GM23338 (cell line): Measurements from ENCODE around the gene PER3. TPM values are rescaled to one million over a fixed set of nuclear protein-coding genes. Genes with fewer than 3 reads are reported as not detected.

Experiments
- ATAC-seq: fragments of 200-7000 bp; cut with Tn5 transposase; 3 replicates; pipeline ENCODE4 v1.9.1; 2020
- DNase-seq: peaks from one replicate; pipeline ENCODE4 v3.0.0-alpha.2; 2015; ENCODE audit warnings: low spot score
- H2AFZ ChIP-seq: fragments of 200-600 bp; sonication (generic); 2 replicates; pipeline ENCODE4 v1.8.0; 2016; ENCODE audit warnings: antibody characterized with exemption, mild to moderate bottlenecking, moderate library complexity
- H3F3A ChIP-seq: fragments of 200-600 bp; sonication (generic); replicated peaks from 2 replicates; pipeline ENCODE4 v1.8.0; 2017; ENCODE audit warnings: antibody characterized with exemption, mixed run types, low read depth
- H3K27ac ChIP-seq: fragments of 200-600 bp; sonication (generic); 2 replicates; pipeline ENCODE4 v1.6.1; 2016; ENCODE audit warnings: low read depth
- H3K27me3 ChIP-seq: fragments of 200-600 bp; sonication (generic); 2 replicates; pipeline ENCODE4 v1.8.0; 2016; ENCODE audit warnings: mild to moderate bottlenecking, mixed run types, moderate library complexity; ENCODE audit not compliant: insufficient read depth
- H3K36me3 ChIP-seq: fragments of 200-600 bp; sonication (generic); 2 replicates; pipeline ENCODE4 v1.8.0; 2016; ENCODE audit warnings: mild to moderate bottlenecking; ENCODE audit not compliant: insufficient read depth
- H3K4me1 ChIP-seq: fragments of 200-600 bp; sonication (generic); 2 replicates; pipeline ENCODE4 v1.8.0; 2016; ENCODE audit warnings: mild to moderate bottlenecking, moderate library complexity; ENCODE audit not compliant: insufficient read depth
- H3K4me2 ChIP-seq: fragments of 200-600 bp; sonication (generic); 2 replicates; pipeline ENCODE4 v1.7.1; 2017; ENCODE audit warnings: mixed run types
- H3K4me3 ChIP-seq: fragments of 200-600 bp; sonication (generic); 2 replicates; pipeline ENCODE4 v1.6.1; 2016; ENCODE audit warnings: mixed run types
- H3K79me2 ChIP-seq: fragments of 200-600 bp; sonication (generic); replicated peaks from 2 replicates; pipeline ENCODE4 v1.8.0; 2017; ENCODE audit warnings: mild to moderate bottlenecking; ENCODE audit not compliant: insufficient read depth
- H3K9me2 ChIP-seq: fragments of 200-600 bp; sonication (generic); 2 replicates; pipeline ENCODE4 v1.8.0; 2017; ENCODE audit not compliant: insufficient read depth
- H4K20me1 ChIP-seq: fragments of 200-600 bp; sonication (generic); replicated peaks from 2 replicates; pipeline ENCODE4 v1.8.0; 2017; ENCODE audit warnings: mild to moderate bottlenecking; ENCODE audit not compliant: insufficient read depth
- H3K27ac Mint-ChIP-seq: 2 replicates; pipeline ENCODE4 v1.8.0; 2020; ENCODE audit warnings: inconsistent platforms, mild to moderate bottlenecking, moderate library complexity, mixed read lengths
- H3K27me3 Mint-ChIP-seq: 3 replicates; pipeline ENCODE4 v1.8.0; 2022; ENCODE audit warnings: low read depth, mild to moderate bottlenecking, moderate library complexity, mixed read lengths, inconsistent platforms; ENCODE audit not compliant: insufficient read depth, poor library complexity
- H3K36me3 Mint-ChIP-seq: 3 replicates; pipeline ENCODE4 v1.8.0; 2021; ENCODE audit warnings: low read depth, mild to moderate bottlenecking, inconsistent platforms, moderate library complexity, mixed read lengths
- H3K4me1 Mint-ChIP-seq: 3 replicates; pipeline ENCODE4 v1.8.0; 2020; ENCODE audit warnings: mild to moderate bottlenecking, inconsistent platforms, mixed read lengths
- H3K4me3 Mint-ChIP-seq: 3 replicates; pipeline ENCODE4 v1.8.0; 2021; ENCODE audit warnings: moderate library complexity, mild to moderate bottlenecking, inconsistent platforms, mixed read lengths
- H3K9me3 Mint-ChIP-seq: 3 replicates; pipeline ENCODE4 v1.8.0; 2020; ENCODE audit warnings: moderate library complexity, mild to moderate bottlenecking, inconsistent platforms, mixed read lengths
- EZH2 ChIP-seq: fragments of 200-600 bp; sonication (generic); IDR thresholded peaks from one replicate; pipeline ENCODE4 v1.8.0; 2017; ENCODE audit warnings: antibody characterized with exemption, mild to moderate bottlenecking, low read depth; ENCODE audit not compliant: unreplicated experiment
- EZH2phosphoT487 ChIP-seq: fragments of 200-600 bp; sonication (generic); IDR thresholded peaks from one replicate; pipeline ENCODE4 v1.8.1; 2018; ENCODE audit warnings: antibody characterized with exemption; ENCODE audit not compliant: unreplicated experiment
- POLR2AphosphoS5 ChIP-seq: IDR thresholded peaks from 2 replicates; pipeline ENCODE4 v1.6.1; 2016; ENCODE audit warnings: antibody characterized with exemption, low read depth
- STAT1 ChIP-seq: IDR thresholded peaks from one replicate; pipeline ENCODE4 v1.6.1; 2016; ENCODE audit warnings: antibody characterized with exemption; ENCODE audit not compliant: unreplicated experiment
- ZNF114 ChIP-seq: fragments of 250-450 bp; sonication (Bioruptor Pico); IDR thresholded peaks from 2 replicates; pipeline ENCODE4 v1.5.0; 2020; ENCODE audit warnings: mild to moderate bottlenecking, moderate library complexity
- ZNF331 ChIP-seq: fragments of 250-450 bp; sonication (Bioruptor Pico); IDR thresholded peaks from 2 replicates; pipeline ENCODE4 v1.5.0; 2020; ENCODE audit warnings: low read depth, mild to moderate bottlenecking, moderate library complexity
- polyA plus RNA-seq: library from polyadenylated mRNA; unstranded; fragments of >200 nt; fragmentation: Nextera tagmentation; extraction: Ambion mirVana; gene quantifications from 2 replicates; pipeline ENCODE4 v1.2.1, GENCODE V29; 2016
- total RNA-seq: library from RNA; depleted of rRNA; stranded (reverse); fragments of >200 nt; shearing (Covaris generic); gene quantifications from 2 replicates; pipeline ENCODE4 v1.2.3, GENCODE V29; 2014
- TF ChIP-seq, protein P1 (sequence below): IDR thresholded peaks from 2 replicates; pipeline ENCODE4 v1.6.1; 2016; ENCODE audit warnings: antibody characterized with exemption
- TF ChIP-seq, protein P2 (sequence below), 2 experiments: fragments of 200-600 bp in 1 of 2; sonication (generic) in 1 of 2; conservative IDR thresholded peaks; 2 replicates each; pipeline versions ENCODE4 v1.5.1 to v1.6.1; 2016 to 2017; ENCODE audit warnings: antibody characterized with exemption in 2 of 2, low read depth in 2 of 2, mild to moderate bottlenecking in 2 of 2, moderate library complexity in 1 of 2
- TF ChIP-seq, protein P3 (sequence below): IDR thresholded peaks from one replicate; pipeline ENCODE4 v1.6.1; 2018; ENCODE audit warnings: antibody characterized with exemption; ENCODE audit not compliant: unreplicated experiment
- TF ChIP-seq, protein P4 (sequence below): fragments of 250-450 bp; sonication (Bioruptor Pico); IDR thresholded peaks from 2 replicates; pipeline ENCODE4 v1.5.0; 2020; ENCODE audit warnings: mild to moderate bottlenecking, moderate library complexity

PER3 gene
- total and polyA plus RNA-seq, 2 experiments from 2014 or later: 6.1 to 16.4 TPM

DNA sequence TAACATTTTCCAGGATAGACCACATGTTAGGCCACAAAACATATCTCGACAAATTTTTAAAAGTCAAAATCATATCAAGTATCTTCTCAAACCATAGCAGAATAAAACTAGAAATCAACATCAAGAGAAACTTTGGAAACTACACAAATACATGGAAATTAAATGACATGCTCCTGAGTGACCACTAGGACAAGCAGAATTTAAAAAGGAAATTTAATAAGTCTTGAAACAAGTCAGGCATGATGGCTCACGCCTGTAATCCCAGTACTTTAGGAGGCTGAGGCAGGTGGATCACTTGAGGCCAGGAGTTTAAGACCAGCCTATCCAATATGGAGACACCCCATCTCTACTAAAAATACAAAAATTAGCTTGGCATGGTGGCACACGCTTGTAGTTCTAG is 95.1 kb downstream of the PER3 start:
- no peak overlapping the region for H2AFZ ChIP-seq
- no peak for TF ChIP-seq EZH2
- TF ChIP-seq, protein P1, sequence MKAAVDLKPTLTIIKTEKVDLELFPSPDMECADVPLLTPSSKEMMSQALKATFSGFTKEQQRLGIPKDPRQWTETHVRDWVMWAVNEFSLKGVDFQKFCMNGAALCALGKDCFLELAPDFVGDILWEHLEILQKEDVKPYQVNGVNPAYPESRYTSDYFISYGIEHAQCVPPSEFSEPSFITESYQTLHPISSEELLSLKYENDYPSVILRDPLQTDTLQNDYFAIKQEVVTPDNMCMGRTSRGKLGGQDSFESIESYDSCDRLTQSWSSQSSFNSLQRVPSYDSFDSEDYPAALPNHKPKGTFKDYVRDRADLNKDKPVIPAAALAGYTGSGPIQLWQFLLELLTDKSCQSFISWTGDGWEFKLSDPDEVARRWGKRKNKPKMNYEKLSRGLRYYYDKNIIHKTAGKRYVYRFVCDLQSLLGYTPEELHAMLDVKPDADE: no peak
- TF ChIP-seq, protein P2, sequence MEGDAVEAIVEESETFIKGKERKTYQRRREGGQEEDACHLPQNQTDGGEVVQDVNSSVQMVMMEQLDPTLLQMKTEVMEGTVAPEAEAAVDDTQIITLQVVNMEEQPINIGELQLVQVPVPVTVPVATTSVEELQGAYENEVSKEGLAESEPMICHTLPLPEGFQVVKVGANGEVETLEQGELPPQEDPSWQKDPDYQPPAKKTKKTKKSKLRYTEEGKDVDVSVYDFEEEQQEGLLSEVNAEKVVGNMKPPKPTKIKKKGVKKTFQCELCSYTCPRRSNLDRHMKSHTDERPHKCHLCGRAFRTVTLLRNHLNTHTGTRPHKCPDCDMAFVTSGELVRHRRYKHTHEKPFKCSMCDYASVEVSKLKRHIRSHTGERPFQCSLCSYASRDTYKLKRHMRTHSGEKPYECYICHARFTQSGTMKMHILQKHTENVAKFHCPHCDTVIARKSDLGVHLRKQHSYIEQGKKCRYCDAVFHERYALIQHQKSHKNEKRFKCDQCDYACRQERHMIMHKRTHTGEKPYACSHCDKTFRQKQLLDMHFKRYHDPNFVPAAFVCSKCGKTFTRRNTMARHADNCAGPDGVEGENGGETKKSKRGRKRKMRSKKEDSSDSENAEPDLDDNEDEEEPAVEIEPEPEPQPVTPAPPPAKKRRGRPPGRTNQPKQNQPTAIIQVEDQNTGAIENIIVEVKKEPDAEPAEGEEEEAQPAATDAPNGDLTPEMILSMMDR (conservative IDR thresholded peaks at IDR 0.05; ENCODE audit: low read depth in 2 of 2): peak in 1 of 2 experiments; percentile 33; a peak in 1 of 4 replicates
- TF ChIP-seq POLR2AphosphoS5: no peak
- TF ChIP-seq STAT1: no peak
- TF ChIP-seq ZNF114: no peak
- H3K27ac ChIP-seq: no peak overlapping the region
- DNase-seq (no peak), ATAC-seq (no peak)
- Mint-ChIP-seq H3K27ac (no peak overlapping the region), H3K36me3 (no peaks in the 10 kb centered on the region), H3K4me3 (no peak overlapping the region), H3K4me1 (no peaks in the 10 kb centered on the region), H3K27me3 (no peaks in the 10 kb centered on the region), H3K9me3 (no peaks in the 10 kb centered on the region; the same call in 2 of the 3 replicates)
- no peak overlapping the region for H3K4me3 ChIP-seq
- H3K4me2 ChIP-seq: no peak overlapping the region
- no peaks in the 10 kb centered on the region for H3K36me3 ChIP-seq
- no peaks in the 10 kb centered on the region for H3K9me2 ChIP-seq
- no peaks in the 10 kb centered on the region for H3K27me3 ChIP-seq
- no peaks in the 10 kb centered on the region for H3F3A ChIP-seq
- no peaks in the 10 kb centered on the region for H4K20me1 ChIP-seq
- H3K4me1 ChIP-seq: no peaks in the 10 kb centered on the region
- no peaks in the 10 kb centered on the region for H3K79me2 ChIP-seq

DNA sequence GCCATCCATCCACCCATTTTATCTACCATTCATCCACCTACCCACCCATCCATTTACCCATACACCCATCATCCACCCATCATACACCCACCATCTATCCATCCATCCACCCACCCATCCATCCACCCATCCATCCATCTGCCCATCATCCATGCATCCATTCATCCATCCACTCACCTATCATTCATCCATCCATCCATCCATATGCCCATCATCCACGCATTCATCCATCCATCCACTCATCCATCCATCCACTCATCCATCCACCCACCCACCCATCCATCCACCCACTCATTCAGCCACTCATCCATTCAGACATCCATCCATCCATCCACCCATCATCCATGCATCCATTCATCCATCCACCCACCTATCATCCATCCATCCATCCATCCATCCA is 100.7 kb downstream of the PER3 start:
- Histone ChIP-seq H3K4me1 (no peaks in the 10 kb centered on the region), H3K27me3 (no peaks in the 10 kb centered on the region), H4K20me1 (no peaks in the 10 kb centered on the region), H3K4me3 (no peak overlapping the region), H3K9me2 (peaks cover 13% of the 10 kb centered on the region), H3K79me2 (no peaks in the 10 kb centered on the region), H3K4me2 (no peak overlapping the region), H3K36me3 (no peaks in the 10 kb centered on the region), H3F3A (no peaks in the 10 kb centered on the region), H3K27ac (no peak overlapping the region), H2AFZ (no peak overlapping the region)
- H3K4me1 Mint-ChIP-seq: peaks cover 3% of the 10 kb centered on the region; the same call in 1 of the 3 replicates
- peaks cover 4% of the 10 kb centered on the region for H3K27me3 Mint-ChIP-seq
- no peak overlapping the region for H3K27ac Mint-ChIP-seq
- H3K36me3 Mint-ChIP-seq: no peaks in the 10 kb centered on the region
- DNase-seq: no peak
- H3K9me3 Mint-ChIP-seq: no peaks in the 10 kb centered on the region
- no peak for ATAC-seq
- no peak overlapping the region for H3K4me3 Mint-ChIP-seq
- no peak for TF ChIP-seq ZNF331
- TF ChIP-seq, protein P3, sequence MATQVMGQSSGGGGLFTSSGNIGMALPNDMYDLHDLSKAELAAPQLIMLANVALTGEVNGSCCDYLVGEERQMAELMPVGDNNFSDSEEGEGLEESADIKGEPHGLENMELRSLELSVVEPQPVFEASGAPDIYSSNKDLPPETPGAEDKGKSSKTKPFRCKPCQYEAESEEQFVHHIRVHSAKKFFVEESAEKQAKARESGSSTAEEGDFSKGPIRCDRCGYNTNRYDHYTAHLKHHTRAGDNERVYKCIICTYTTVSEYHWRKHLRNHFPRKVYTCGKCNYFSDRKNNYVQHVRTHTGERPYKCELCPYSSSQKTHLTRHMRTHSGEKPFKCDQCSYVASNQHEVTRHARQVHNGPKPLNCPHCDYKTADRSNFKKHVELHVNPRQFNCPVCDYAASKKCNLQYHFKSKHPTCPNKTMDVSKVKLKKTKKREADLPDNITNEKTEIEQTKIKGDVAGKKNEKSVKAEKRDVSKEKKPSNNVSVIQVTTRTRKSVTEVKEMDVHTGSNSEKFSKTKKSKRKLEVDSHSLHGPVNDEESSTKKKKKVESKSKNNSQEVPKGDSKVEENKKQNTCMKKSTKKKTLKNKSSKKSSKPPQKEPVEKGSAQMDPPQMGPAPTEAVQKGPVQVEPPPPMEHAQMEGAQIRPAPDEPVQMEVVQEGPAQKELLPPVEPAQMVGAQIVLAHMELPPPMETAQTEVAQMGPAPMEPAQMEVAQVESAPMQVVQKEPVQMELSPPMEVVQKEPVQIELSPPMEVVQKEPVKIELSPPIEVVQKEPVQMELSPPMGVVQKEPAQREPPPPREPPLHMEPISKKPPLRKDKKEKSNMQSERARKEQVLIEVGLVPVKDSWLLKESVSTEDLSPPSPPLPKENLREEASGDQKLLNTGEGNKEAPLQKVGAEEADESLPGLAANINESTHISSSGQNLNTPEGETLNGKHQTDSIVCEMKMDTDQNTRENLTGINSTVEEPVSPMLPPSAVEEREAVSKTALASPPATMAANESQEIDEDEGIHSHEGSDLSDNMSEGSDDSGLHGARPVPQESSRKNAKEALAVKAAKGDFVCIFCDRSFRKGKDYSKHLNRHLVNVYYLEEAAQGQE: no peak
- TF ChIP-seq EZH2phosphoT487: no peak
- no peak for TF ChIP-seq EZH2
- TF ChIP-seq, protein P4, sequence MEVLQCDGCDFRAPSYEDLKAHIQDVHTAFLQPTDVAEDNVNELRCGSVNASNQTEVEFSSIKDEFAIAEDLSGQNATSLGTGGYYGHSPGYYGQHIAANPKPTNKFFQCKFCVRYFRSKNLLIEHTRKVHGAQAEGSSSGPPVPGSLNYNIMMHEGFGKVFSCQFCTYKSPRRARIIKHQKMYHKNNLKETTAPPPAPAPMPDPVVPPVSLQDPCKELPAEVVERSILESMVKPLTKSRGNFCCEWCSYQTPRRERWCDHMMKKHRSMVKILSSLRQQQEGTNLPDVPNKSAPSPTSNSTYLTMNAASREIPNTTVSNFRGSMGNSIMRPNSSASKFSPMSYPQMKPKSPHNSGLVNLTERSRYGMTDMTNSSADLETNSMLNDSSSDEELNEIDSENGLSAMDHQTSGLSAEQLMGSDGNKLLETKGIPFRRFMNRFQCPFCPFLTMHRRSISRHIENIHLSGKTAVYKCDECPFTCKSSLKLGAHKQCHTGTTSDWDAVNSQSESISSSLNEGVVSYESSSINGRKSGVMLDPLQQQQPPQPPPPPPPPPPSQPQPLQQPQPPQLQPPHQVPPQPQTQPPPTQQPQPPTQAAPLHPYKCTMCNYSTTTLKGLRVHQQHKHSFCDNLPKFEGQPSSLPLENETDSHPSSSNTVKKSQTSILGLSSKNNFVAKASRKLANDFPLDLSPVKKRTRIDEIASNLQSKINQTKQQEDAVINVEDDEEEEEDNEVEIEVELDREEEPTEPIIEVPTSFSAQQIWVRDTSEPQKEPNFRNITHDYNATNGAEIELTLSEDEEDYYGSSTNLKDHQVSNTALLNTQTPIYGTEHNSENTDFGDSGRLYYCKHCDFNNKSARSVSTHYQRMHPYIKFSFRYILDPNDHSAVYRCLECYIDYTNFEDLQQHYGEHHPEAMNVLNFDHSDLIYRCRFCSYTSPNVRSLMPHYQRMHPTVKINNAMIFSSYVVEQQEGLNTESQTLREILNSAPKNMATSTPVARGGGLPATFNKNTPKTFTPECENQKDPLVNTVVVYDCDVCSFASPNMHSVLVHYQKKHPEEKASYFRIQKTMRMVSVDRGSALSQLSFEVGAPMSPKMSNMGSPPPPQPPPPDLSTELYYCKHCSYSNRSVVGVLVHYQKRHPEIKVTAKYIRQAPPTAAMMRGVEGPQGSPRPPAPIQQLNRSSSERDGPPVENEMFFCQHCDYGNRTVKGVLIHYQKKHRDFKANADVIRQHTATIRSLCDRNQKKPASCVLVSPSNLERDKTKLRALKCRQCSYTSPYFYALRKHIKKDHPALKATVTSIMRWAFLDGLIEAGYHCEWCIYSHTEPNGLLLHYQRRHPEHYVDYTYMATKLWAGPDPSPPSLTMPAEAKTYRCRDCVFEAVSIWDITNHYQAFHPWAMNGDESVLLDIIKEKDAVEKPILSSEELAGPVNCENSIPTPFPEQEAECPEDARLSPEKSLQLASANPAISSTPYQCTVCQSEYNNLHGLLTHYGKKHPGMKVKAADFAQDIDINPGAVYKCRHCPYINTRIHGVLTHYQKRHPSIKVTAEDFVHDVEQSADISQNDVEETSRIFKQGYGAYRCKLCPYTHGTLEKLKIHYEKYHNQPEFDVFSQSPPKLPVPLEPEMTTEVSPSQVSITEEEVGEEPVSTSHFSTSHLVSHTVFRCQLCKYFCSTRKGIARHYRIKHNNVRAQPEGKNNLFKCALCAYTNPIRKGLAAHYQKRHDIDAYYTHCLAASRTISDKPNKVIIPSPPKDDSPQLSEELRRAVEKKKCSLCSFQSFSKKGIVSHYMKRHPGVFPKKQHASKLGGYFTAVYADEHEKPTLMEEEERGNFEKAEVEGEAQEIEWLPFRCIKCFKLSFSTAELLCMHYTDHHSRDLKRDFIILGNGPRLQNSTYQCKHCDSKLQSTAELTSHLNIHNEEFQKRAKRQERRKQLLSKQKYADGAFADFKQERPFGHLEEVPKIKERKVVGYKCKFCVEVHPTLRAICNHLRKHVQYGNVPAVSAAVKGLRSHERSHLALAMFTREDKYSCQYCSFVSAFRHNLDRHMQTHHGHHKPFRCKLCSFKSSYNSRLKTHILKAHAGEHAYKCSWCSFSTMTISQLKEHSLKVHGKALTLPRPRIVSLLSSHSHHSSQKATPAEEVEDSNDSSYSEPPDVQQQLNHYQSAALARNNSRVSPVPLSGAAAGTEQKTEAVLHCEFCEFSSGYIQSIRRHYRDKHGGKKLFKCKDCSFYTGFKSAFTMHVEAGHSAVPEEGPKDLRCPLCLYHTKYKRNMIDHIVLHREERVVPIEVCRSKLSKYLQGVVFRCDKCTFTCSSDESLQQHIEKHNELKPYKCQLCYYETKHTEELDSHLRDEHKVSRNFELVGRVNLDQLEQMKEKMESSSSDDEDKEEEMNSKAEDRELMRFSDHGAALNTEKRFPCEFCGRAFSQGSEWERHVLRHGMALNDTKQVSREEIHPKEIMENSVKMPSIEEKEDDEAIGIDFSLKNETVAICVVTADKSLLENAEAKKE (CRISPR knock-in tag): no peak
